GM21786 (cell line): ENCODE measurements around the gene CMIP.

Source experiments
- ATAC-seq: cut with Tn5 transposase; IDR thresholded peaks from one replicate; pipeline ENCODE4 v1.9.1; 2021; ENCODE audit not compliant: unreplicated experiment

Gene CMIP

GRCh38 chr16:81546781-81547180 lies 102.2 kb downstream of the CMIP start:
- ATAC-seq = no peak

DNA sequence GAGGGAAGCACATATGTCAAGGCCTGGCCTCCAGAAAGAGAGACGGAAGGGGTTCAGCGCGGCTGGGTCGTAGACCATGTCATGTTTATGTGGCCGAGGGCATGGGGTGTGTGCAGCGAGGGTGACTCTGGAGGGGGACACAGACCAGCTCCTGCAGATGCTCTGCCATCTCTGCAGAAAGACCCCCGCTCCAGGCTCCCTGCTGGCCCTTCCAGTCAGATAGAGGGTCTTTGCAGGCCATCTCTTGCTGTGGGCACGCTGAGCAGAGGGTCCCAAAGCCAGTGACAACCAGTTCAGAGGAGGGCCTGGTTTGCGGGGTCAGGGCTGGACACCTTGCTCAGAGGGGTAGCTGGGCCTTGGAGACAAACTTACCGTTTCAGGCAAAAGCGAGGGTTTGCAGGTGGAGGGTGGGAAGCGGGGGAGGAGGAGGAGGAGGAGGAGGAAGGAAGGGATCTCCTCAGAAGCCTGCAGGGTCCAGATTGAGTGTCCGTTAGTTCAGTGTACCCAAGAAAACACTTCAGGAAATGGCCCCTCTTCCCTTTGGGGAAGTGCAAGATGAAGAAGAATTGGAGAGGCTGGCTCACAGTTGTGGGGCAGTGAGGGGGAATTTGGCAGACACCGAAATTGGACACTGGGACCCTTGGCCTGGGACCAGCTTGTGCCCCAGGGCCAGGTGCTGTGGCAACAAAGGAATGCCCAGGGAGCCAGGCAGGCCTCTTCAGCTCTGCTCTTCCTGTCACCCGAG lies 102.8 kb downstream of the CMIP start:
- ATAC-seq = no peak

GRCh38 chr16:81547939-81548216 lies 103.3 kb downstream of the CMIP start:
- ATAC-seq = no peak

GRCh38 chr16:81548551-81548875 lies 103.9 kb downstream of the CMIP start:
- no peak for ATAC-seq

DNA sequence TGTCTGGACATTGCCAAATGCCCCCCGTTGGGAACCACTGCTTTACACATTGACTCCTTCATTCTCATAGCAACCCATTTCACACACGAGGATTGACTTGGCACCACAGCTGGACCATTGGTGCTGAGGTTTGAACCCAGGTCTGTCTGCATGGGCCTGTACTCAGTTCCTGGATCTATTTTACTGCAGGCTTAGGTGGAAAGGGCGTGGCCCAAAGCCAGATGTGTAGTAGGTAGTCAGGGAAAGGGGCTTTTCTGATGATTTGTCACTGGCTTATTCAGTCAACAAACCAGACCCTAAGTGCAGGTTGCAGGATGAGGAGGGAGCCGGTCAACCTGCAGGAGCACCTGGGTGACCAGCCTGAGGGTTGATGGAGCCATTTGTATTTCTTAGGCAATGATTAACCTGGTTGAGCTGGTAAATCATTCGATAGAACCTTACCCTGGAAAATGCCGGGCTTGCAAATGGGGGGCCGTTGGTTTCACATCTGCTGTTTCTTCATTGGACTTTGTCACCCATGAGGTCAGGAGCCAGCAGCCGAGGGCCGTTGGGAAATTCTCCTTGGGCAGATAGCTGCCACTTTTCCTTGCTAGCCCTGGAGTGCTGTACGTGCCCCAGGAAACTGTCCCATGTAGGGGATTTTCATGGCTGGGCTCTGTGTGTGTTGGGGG lies 104.4 kb downstream of the CMIP start:
- no peak for ATAC-seq

GRCh38 chr16:81549547-81550431 lies 105.2 kb downstream of the CMIP start:
- no peak for ATAC-seq

- no peak for ATAC-seq
Measured at GRCh38 chr16:81550432-81550808, 105.8 kb downstream of the CMIP start.

DNA sequence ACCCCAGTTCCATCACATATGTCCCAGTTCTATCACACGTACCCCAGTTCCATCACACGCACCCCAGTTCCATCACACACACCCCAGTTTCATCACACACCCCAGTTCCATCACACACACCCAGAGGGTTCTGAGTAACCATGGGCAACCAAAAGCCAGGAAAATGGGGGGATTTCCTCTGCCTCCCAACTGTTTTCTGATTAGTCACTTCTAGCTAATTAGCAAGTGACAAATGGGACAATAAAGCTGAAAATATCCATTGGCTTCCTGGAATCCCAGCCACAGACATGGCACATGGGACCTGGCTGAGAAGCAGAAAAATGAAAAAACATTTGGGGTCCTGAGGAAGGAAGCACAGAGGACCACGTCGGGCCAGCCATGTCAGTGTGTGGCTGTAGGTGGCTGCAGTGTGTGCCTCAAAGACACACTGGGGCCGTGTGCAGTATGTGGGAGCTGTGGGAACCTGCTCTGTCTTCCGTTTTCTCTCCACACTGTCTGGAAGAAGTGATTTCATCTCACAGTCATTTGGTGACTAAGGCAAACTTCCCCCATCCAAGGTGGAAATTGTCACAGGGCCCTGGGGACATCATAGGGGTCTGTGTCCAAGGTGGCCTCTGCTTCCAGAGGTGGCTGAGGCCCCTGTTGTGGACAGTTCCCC lies 106.7 kb downstream of the CMIP start:
- no peak for ATAC-seq

- ATAC-seq = no peak
Measured at GRCh38 chr16:81551821-81552304, 107.3 kb downstream of the CMIP start.

- ATAC-seq = no peak
Measured at GRCh38 chr16:81552743-81553079, 108.1 kb downstream of the CMIP start.

GRCh38 chr16:81553080-81553813 lies 108.6 kb downstream of the CMIP start:
- ATAC-seq = no peak

GRCh38 chr16:81553814-81554675 lies 109.4 kb downstream of the CMIP start:
- no peak for ATAC-seq

GRCh38 chr16:81554979-81555378 lies 110.4 kb downstream of the CMIP start:
- no peak for ATAC-seq

- ATAC-seq = no peak
Measured at GRCh38 chr16:81555660-81556059, 111.1 kb downstream of the CMIP start.

DNA sequence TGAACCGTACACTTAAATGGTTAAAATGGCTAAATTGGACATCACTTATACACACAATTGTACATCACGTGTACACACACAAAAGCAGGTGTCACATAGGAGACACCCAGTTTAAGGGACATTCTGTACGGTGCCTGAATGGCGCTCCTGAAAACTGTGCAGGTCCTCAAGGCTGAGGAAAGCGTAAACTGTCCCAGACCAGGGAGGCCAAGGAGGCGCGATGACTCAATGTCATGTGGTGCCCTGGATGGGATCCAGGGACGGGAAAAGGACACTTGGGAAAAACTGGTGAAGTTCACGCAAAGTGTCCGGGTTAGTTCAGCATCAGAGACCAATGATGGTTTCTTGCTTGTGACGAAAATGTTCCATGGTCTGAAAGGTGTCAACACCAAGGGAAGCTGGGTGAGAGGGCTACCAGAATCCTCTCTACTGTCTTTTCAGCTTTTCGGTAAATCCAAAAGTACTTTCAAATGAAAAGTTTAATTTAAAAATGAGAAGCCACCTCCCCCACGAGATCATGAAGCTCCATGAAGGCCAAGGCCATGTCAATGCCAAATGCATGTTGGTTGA lies 112.2 kb downstream of the CMIP start:
- ATAC-seq = no peak

GRCh38 chr16:81558077-81558443 lies 113.5 kb downstream of the CMIP start:
- no peak for ATAC-seq

DNA sequence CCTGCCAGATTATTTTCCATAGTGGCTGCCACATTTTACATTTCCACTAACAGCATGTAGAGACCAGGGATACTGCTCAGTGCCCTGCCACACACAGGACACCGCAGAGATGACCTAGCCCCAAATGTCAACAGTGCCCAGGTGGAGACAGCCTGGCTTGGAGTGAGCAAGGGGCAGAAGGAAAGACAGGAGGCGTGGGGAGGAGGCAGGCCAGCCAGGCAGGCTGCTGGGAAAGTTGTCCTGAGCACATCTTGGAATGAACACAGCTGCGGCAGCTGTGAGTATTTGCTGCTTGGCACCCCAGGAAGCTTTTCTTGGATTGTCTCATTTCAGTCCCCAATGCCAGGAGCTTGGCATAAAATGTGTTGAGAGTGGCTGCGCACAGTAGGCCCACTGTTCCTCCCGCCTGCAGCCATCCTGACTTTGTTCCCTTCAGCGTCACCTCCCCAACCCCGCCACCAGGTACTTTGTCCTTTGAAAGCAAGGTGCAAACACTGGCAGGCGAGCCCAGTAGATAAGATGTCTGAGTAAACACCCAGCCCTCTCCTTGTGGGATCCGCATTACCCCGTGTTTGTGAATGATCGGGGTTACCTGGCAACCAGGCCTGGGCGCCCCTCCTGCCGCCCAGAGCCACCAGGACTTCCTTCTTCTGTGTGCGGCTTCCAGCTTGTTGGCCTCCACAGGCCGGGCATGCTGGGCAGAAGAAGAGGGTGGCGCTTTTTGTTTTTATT lies 114.0 kb downstream of the CMIP start:
- ATAC-seq = no peak

DNA sequence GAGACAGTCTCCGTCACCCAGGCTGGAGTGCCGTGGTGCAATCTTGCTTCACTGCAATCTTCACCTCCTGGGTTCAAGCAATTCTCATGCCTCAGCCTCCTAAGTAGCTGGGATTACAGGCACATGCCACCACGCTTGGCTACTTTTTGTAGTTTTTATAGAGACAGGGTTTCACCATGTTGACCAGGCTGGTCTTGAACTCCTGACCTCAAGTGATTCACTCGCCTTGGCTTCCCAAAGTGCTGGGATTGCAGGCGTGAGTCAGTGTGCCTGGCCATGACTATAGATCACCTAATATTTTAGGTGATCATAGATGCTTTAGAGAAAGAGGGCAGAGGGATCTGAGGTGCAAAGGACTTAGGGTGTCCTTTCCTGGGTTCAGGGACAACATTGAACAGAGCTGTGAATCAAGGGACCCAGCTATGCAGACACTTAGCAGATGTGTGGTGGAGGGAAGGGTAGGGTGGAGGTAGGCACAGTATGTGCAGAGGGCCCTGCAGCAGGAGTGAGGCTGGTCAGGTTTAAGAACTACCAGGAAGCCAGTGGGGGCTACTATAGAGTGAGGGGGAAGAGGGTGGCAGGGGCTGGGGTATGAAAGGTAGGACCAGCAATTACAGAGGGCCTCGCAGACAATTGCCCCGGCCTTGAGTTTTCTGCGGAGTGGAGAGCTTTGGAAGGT lies 116.5 kb downstream of the CMIP start:
- ATAC-seq = no peak
